G401.6 (cell line): ENCODE results near the gene SEMA6D.

Source experiments
- FAIRE-seq: peaks from 2 replicates; lab custom pipeline; 2012; peaks lifted over from hg19 to GRCh38; lab: Jason Lieb, UNC

SEMA6D gene

GRCh38 chr15:47743886-47744285 lies 26.6 kb downstream of the SEMA6D start:
- no peak for FAIRE-seq

- no peak for FAIRE-seq
Measured at GRCh38 chr15:47744496-47744895, 27.2 kb downstream of the SEMA6D start.

GRCh38 chr15:47744973-47745372 lies 27.7 kb downstream of the SEMA6D start:
- FAIRE-seq, result no peak

- no peak for FAIRE-seq
Measured at GRCh38 chr15:47746516-47746915, 29.2 kb downstream of the SEMA6D start.

- no peak for FAIRE-seq
Measured at GRCh38 chr15:47750030-47750739, 32.9 kb downstream of the SEMA6D start.

GRCh38 chr15:47750740-47751262 lies 33.5 kb downstream of the SEMA6D start:
- no peak for FAIRE-seq

GRCh38 chr15:47753591-47753990 lies 36.3 kb downstream of the SEMA6D start:
- no peak for FAIRE-seq

GRCh38 chr15:47754312-47754711 lies 37.0 kb downstream of the SEMA6D start:
- FAIRE-seq, result no peak

- FAIRE-seq, result no peak
Measured at GRCh38 chr15:47755941-47756340, 38.6 kb downstream of the SEMA6D start.

- no peak for FAIRE-seq
Measured at GRCh38 chr15:47756872-47757271, 39.6 kb downstream of the SEMA6D start.

GRCh38 chr15:47757331-47757730 lies 40.0 kb downstream of the SEMA6D start:
- FAIRE-seq, result no peak

GRCh38 chr15:47762621-47763020 lies 45.3 kb downstream of the SEMA6D start:
- FAIRE-seq, result no peak

GRCh38 chr15:47764666-47765065 lies 47.4 kb downstream of the SEMA6D start:
- FAIRE-seq, result no peak

- FAIRE-seq, result no peak
Measured at GRCh38 chr15:47766406-47766805, 49.1 kb downstream of the SEMA6D start.

GRCh38 chr15:47767035-47767434 lies 49.7 kb downstream of the SEMA6D start:
- no peak for FAIRE-seq

GRCh38 chr15:47768735-47769134 lies 51.4 kb downstream of the SEMA6D start:
- FAIRE-seq, result no peak

- FAIRE-seq, result no peak
Measured at GRCh38 chr15:47769166-47769565, 51.9 kb downstream of the SEMA6D start.

- FAIRE-seq, result no peak
Measured at GRCh38 chr15:47773143-47773542, 55.8 kb downstream of the SEMA6D start.

GRCh38 chr15:47778263-47778770 lies 61.0 kb downstream of the SEMA6D start:
- FAIRE-seq, result no peak

GRCh38 chr15:47780971-47781370 lies 63.7 kb downstream of the SEMA6D start:
- no peak for FAIRE-seq

- FAIRE-seq, result no peak
Measured at GRCh38 chr15:47781527-47781926, 64.2 kb downstream of the SEMA6D start.

GRCh38 chr15:47784820-47785219 lies 67.5 kb downstream of the SEMA6D start:
- FAIRE-seq, result no peak

- FAIRE-seq, result no peak
Measured at GRCh38 chr15:47786371-47786770, 69.1 kb downstream of the SEMA6D start.

- FAIRE-seq, result no peak
Measured at GRCh38 chr15:47787875-47788274, 70.6 kb downstream of the SEMA6D start.
